Suprapubic skin (tissue), 4 donors: ENCODE results near the gene TMEM131.

Experiments used
- EP300 ChIP-seq: sonication (generic); formaldehyde crosslinking; IDR thresholded peaks from one replicate; pipeline ENCODE4 v1.6.1; 2017; ENCODE audit warnings: antibody characterized with exemption
- POLR2A ChIP-seq, 2 donors: fragments of 450-650 bp; IDR thresholded peaks; one replicate each; pipeline ENCODE4 v1.6.1; 2017; ENCODE audit warnings: antibody characterized with exemption in 2 of 2, mild to moderate bottlenecking in 2 of 2, moderate library complexity in 2 of 2
- POLR2AphosphoS5 ChIP-seq, 3 donors: sonication (generic); formaldehyde crosslinking; IDR thresholded peaks; one replicate each; pipeline ENCODE4 v1.6.1; 2017; ENCODE audit warnings: antibody characterized with exemption in 3 of 3
- TF ChIP-seq, protein P1 (sequence below), 2 donors: fragments of 200-600 bp in 1 of 2; fragments of 450-650 bp in 1 of 2; sonication (generic) in 1 of 2; IDR thresholded peaks; one replicate each; pipeline ENCODE4 v1.5.1; 2016 to 2019; ENCODE audit warnings: antibody characterized with exemption in 2 of 2, mild to moderate bottlenecking in 1 of 2, moderate library complexity in 1 of 2

DNA sequence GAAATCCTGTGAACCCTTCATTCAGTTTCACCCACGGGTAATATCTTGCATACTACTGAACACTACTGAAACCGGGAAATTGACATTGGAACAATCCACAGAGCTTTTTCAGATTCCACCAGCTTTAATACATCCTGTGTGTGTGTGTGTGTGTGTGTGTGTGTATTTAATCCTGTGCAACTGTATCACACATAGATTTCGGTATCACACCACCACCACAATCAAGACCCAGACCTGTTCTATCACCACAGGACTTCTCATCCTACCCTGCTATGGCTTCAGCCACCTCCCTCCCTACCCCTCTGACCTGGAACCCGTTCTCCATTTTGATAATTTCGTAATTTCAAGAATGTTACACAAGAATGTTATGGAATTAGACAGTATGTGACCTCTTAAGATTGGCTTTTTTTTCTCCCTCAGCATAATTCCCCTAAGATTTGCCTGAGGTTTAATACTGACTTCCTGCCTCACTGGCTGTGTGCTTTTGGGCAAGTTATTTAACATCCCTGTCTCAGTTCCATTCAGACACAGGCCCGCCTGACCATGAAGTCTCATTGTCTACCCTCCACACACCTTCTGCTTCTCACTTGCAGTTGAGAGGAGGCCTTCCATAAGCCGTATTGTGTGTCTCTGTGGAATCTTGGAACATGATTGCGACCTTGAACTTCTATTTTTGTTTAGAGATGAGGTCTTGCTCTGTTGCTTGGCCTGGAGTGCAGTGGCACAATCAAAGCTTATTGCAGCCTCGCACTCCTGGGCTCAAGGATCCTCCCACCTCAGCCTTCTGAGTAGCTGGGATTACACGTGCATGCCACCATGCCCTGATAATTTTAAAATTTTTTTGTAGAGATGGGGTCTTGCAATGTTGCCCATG is 14.4 kb upstream of the TMEM131 start:
- TF ChIP-seq, protein P1, sequence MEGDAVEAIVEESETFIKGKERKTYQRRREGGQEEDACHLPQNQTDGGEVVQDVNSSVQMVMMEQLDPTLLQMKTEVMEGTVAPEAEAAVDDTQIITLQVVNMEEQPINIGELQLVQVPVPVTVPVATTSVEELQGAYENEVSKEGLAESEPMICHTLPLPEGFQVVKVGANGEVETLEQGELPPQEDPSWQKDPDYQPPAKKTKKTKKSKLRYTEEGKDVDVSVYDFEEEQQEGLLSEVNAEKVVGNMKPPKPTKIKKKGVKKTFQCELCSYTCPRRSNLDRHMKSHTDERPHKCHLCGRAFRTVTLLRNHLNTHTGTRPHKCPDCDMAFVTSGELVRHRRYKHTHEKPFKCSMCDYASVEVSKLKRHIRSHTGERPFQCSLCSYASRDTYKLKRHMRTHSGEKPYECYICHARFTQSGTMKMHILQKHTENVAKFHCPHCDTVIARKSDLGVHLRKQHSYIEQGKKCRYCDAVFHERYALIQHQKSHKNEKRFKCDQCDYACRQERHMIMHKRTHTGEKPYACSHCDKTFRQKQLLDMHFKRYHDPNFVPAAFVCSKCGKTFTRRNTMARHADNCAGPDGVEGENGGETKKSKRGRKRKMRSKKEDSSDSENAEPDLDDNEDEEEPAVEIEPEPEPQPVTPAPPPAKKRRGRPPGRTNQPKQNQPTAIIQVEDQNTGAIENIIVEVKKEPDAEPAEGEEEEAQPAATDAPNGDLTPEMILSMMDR (IDR thresholded peaks at IDR 0.05), result no peak
- TF ChIP-seq POLR2A (IDR thresholded peaks at IDR 0.05) (no peak), EP300 (no peak), POLR2AphosphoS5 (IDR thresholded peaks at IDR 0.05) (no peak)
